Stimulated activated CD4-positive, alpha-beta T cell treated with anti-CD3 and anti-CD28 coated beads, Interleukin-1b, Interleukin-23, amount 100 ng/mL, for 4 hours (primary cell): ENCODE results near the gene UHRF2.
"Not testable (repeated sequence)": the region's sequence is repeated elsewhere in the genome, so short reads cannot be mapped to it uniquely, and the experiment has no call there.

ENCODE experiments used
- DNase-seq, 2 donors: peaks; one replicate each; pipeline ENCODE4 v3.0.0-alpha.2; 2020; ENCODE audit warnings: low read depth in 2 of 2

The UHRF2 gene

DNA sequence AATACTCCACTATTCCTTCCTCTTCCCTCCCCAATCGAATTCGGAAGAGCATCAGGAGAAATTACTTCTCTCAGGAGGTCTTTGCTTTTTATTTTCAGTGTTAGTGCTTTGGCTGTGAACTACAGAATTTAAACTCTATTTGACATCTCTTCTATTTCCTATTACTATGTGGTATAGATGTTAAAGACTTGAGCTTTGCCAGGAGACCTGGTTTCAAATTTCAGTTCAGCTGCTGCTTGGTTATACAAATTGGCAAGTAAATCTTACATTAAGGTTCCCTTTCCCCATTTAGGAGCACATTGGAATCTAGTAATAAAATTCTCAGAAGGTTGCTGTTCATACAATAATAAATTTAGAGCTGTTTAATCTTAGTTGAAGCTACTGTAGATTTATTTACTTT, 13.1 kb downstream of the UHRF2 start:
- DNase-seq: no peak

DNA sequence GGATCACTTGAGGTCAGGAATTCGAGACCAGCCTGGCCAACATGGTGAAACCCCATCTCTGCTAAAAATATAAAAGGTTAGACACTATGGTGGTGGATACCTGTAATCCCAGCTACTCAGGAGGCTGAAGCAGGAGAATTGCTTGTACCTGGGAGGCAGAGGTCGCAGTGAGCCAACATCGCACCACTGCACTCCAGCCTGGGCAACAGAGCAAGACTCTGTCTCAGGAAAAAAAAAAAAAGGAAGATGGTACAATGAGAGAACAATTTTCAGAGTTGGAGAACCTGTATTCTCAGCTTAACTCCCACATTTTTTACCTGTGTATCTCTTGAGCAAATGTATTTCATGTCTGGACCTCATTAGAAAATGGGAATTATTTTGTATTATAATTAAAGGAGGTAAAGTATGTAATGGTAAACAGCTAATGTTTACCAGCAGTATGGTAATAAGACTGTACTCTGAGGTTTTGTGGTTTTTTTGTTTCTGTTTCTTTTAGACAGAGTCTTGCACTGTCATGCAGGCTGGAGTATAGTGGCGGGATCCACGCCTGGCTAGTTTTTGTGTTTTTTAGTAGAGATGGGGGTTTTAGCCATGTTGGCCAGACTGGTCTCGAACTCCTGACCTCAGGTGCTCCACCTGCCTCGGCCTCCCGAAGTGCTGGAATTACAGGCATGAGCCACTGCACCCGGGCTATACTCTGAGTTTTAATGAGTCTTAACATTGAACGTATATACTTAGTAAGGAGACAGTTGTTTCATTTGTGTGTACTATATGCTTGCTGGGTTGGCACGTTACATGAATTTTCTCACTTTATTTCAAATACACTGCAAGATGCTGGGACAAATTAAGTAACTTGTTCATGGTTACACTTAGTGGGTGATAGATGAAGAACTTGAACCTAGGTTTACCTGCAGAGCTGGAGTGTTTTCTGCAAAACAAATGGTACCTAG, 16.2 kb downstream of the UHRF2 start:
- no peak for DNase-seq

DNA sequence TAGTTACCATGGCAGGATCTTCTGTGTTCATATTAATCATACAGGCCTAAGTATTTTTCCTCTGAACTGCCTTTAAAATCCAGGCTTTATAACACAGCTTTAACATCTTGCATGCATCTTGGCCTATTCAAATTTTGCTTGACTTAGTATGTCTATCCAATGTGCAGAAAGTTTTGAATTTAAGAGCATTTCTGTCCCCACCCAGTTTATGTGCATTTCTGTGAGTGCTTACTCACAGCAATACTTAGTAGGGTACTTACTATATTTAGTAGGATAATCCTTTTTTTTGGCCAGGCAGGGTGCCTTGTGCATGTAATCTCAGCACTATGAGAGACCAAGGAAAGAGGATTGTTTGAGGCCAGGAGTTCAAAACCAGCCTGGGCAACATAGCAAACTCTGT, 18.0 kb downstream of the UHRF2 start:
- no peak for DNase-seq

DNA sequence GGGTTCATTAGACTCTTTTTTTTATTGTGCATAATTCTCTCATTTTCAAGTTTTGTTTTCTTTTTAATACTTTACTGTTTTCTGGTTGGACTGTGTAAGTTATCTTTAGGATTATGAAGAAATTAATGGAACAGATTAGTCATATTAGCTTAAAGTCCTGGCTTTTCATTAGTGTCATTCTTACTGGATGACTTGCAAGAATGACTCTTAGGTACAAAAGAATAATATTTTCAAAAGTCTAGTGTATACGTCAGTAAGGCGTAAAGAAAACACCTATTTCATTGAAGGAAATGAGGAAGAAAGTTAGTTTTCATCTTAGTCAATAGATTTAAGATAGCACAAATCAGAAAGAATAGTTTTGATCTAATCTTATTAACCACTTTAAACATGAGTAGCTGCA, 20.4 kb downstream of the UHRF2 start:
- DNase-seq: no peak

DNA sequence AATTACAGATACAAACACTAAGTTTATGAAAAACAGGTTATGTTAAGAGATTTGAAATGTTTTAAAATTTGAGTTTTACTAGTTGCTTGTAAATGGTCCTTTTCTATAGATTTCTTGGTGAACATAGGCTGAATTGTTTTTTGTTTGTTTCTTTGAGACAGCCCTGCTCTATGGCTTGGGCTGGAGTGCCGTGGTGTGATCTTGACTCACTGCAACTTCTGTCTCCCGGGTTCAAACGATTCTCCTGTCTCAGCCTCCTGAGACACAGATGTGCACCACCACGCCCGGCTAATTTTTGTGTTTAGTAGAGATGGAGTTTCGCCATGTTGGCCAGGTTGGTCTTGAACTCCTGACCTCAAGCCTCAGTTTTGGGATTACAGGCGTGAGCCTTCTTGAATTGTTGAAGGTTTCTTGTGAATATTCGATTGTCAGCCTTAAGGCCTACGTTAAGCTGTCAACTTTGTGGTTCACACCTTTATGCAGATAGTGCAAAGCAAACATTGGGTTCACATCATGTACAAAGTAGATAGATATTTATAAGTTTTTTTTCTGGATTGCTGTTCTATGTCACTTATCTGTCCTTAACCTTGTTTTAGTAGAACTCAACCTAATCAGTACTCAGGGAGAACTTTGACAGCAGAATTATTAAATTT, 26.2 kb downstream of the UHRF2 start:
- no peak for DNase-seq

DNA sequence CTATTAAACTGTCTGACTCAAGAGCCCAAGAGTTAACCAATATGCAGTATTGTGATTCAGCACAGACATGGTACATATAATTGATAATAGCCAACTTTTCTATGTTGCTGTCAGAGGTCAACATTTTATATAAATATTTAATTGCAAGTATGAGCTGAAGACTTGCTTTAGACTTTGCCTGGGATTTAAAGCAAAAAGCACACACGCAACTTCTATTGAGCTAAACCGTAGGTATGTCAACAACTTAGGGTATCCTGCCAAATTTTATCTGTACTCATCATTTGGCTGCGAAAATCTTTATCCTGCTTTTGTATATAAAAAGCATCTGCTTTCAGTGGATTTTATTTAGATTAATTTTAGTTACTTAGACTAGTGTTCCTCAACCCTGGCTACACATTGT, 27.4 kb downstream of the UHRF2 start:
- DNase-seq: no peak

DNA sequence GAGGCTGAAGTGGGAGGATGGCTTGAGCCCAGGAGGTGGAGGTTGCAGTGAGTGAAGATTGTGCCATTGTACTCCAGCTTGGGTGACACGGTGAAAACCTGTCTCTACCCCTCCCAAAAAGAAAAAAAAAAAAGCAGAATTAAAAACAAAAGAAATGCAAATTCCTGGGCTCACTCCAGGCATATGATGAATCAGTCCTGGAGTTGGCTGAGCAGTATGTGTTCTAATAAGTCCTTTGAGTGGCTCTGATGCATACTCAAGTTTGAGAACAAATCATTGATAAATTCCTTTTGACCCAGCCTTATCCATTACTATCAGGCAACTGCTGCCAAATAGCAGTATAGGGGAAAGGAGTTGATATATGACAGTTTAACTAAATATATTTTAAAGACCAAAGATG, 28.3 kb downstream of the UHRF2 start:
- DNase-seq: no peak

DNA sequence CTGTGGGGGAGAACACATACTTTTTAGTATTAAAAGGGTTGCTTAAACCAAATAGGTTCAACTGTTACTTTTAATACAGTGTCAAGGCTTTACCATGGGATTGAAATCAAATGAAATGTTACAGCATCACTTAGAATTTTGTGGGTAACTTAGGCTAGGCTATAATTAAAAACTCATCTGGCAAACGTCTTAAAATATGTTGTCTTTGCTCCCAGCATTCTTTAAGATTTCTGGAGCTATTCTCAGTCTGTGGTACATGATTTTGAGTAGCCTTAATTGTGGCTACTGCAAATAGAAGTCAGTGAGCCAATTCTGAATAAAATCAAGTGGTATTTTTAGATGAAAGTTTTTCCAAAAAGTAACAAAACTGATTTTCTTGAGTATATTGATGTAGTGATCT, 30.7 kb downstream of the UHRF2 start:
- no peak for DNase-seq

DNA sequence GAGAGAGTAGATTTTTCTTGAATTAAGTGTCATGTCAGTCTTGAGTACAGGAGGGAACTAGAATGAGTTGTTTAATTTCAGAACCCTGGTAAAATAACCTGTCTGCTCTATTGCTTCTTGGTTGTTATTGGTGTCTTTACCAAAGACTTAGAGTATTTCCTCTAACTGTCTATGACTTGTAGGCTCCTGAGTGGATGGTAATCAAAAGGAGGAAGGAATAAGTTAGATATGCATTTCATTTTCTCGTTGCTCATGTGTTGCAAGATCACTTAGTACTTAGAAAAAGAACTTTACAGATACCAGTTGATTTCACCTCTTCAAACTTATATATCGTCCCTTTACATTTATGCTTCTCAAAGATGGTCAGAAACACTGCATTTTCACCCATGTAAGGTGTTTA, 31.1 kb downstream of the UHRF2 start:
- no peak for DNase-seq

DNA sequence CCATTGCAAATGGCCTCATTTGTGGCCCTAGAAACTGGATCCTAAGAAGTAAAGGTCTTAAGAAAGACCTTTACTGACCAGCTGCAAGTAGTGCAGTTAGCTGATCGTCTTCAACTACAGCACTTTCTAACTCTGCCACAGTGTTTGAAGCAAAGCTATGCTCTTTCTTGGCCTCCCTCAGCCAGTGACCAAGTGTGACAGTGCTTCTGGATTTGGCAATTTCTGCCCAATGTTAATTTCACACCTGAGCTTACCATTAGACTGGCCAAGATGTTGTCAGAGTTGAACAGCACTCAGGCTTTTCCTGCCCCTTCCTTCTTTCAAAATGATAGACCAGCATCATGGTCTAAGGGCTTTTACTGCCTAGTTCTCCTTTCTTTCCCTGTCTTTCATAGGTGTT, 36.1 kb downstream of the UHRF2 start:
- no peak for DNase-seq

DNA sequence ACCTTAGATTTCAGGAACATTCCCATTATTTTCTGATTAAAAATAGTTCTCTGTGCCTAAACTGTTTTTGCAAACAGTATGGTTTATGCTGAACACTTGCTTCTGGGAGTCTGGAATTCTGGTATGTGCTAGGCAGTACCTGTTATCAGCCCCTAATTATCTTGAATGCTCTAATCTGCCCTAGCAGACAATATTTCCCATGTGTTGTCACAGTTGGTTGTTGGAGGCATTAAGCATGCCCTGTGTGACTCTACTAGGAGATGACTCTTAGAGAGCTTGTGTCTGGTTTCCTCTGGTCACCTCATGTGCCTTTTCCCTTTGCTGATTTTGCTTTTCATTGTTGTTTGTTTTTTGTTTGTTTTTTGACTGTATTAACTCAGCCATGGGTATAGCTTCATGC, 36.6 kb downstream of the UHRF2 start:
- no peak for DNase-seq

DNA sequence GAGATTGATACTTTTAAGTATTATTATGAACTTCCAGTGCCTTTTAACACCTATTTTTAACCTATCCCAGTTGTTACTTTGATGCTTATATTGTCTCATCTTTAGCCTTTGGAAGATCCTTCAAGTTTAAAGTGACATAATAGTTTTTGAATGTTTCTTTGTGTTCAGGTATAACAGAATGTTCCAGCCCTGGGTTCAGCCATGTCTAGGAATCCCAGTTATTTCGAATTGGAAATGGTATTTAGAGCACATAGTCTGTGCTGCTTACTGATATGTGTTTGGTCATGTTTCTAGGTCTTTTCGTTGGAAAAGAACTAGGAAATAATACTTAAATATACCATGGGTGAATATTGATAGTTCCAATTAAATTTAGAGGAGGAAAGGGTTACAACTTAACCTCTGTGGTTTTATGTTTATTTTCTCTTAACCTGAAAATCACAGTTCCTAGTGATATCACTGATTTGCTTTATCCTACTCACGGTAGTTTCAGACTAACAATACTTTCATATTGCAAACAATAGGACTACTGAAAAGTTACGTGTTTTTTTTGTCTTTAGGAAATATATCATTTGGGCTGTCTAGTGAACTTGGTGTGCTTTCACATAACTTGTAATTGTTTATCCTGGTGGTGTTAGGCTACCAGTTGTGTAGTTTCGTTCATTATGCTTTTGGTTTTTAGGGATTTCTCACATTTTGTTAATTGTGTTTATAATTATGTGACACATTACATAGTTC, 37.8 kb downstream of the UHRF2 start:
- no peak for DNase-seq

DNA sequence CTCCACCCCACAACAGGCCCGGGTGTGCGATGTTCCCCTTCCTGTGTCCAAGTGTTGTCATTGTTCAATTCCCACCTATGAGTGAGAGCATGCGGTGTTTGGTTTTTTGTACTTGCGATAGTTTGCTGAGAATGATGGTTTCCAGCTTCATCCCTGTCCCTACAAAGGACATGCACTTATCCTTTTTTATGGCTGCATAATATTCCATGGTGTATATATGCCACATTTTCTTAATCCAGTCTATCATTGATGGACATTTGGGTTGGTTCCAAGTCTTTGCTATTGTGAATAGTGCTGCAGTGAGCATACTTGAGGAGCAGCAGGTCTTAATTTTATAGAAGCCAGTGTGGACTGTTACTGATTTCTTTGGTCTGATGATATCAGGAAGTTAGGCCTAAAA, 42.3 kb downstream of the UHRF2 start:
- not testable (repeated sequence) for DNase-seq

DNA sequence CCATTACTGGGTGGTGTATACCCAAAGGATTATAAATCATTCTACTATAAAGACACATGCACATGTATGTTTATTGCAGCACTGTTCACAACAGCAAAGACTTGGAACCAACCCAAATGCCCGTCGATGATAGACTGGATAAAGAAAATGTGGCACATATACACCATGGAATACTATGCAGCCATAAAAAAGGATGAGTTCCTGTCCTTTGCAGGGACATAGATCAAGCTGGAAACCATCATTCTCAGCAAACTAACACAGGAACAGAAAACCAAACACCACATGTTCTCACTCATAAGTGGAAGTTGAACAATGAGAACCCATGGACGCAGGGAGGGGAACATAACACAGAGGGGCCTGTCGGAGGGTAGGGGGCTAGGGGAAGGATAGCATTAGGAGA, 45.7 kb downstream of the UHRF2 start:
- DNase-seq: not testable (repeated sequence)

DNA sequence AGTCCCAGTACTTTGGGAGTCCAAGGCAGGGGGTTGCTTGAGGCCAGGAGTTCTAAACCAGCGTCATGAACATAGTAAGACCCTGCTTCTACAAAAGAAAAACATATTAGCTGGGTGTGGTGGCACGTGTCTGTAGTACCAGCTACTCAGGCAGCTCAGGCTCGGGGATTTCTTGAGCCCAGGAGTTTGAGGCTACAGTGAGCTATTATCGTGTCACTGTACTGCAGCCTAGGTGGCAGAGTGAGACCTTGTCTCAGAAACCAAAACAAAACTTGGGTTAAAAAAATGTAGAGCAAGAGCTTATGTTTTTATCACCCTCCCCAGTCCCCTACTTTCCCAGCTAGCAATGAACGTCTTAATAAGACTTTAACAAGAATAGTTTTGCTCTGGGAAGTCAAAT, 46.7 kb downstream of the UHRF2 start:
- DNase-seq: no peak

DNA sequence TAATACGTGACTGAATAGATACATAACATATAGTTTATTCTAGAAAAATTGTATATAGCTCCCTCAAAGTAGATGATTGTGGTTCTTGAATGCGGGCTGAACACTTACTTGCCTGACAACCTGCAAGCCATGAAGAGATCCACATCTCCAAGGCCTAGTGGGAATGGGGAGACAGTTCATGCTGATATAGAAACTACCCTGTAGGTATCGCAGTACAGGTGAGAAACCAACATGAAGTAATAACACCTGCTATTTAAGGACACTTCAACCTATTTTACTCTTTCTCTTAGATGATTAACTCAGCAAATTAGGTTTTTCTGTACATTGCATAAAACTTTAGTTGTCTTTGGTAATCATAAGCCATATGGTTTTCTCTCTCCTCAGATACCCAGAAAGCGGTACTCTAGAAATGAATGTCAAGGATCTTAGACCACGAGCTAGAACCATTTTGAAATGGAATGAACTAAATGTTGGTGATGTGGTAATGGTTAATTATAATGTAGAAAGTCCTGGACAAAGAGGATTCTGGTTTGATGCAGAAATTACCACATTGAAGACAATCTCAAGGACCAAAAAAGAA, 47.3 kb downstream of the UHRF2 start:
- no peak for DNase-seq

DNA sequence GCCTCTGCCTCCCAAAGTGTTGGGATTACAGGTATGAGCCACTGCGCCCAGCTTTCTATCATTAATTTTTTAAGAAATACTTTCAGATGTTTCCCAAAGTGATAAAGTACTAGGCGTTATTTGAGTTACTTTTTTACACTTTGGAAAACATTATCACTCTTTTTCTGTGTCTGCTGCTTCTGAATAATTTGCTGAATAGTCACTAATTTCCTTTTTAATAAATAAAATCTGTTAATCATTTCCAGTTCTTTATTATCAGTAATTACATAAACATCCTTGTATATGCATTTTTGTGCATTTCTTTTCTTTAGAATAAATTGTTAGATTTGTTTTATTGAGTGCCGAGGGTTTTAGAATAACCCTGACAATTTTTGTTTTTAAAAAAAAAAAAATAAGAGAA, 48.6 kb downstream of the UHRF2 start:
- DNase-seq: no peak

DNA sequence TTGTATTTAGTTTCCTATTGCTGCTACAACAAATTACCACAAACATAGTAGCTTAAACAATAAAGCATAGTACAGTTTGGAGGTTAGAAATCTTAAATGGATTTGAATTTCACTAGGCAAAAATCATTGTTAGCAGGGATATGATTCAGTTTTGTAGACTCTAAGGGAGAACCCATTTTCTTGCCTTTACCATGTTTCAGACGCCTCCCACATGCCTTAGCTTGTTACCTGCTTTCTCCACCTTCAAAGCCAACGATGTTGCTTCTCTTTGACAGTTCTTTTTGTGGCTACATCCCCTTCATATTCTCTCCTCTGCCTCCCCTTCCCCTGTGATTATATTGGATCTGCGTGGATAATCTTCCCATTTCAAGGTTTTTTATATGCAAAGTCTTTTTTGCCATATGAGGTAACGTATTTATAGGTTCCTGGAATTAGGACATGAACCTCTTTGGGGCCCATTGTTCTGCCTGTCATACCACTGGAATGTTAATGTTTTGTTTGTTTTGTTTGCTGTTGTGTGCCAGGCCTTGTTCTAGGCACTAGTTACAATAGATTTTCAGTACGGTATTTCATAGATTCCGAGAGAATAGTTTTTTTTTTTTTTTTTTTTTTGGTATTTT, 54.1 kb downstream of the UHRF2 start:
- DNase-seq: no peak

DNA sequence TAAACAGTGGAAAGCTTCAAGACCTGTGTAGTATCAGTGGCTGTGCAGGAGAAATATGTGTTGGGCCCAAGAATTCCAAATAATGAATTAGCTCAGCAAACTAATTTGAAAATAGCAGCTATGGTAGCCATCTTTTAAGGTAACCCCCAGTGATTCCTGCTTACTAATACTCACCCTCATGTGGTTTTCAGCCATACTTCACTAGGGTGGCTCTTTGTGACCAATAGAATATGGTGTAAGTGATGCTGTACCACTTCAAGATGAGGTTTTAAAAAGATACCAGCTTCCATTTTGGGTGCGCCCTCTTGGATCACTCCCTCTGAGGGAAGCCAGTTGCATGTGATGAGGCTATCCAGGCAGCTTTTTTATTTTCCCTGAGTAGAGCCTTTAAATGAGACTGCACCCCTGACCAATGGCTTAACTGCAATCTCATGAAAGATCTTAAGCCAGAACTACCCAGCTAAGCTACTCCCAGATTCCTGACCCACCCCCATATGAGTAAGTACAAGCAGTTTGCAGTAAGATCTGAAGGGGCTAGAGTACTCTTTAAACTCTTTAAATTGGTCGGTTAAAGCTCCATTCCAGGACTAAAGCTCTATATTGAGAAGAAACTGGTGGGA, 58.3 kb downstream of the UHRF2 start:
- DNase-seq: no peak

DNA sequence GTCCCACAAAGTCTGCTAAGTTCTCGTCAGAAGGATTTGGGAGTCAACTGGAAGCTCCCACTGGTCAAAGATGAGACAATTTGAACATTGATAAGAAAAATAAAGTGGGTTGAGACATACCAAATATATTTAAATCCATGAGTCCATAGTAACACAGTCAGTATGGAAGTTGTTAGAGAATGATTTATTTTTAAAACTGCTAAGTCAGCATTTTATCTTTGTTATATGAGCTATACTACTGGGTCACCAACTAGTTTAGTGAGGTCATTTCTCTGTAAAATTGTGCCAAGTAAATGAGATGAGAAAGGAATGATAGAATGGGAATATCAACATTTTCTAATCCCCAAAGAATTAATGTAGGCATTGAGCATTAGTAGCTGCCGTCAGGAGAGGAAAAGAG, 60.2 kb downstream of the UHRF2 start:
- no peak for DNase-seq

DNA sequence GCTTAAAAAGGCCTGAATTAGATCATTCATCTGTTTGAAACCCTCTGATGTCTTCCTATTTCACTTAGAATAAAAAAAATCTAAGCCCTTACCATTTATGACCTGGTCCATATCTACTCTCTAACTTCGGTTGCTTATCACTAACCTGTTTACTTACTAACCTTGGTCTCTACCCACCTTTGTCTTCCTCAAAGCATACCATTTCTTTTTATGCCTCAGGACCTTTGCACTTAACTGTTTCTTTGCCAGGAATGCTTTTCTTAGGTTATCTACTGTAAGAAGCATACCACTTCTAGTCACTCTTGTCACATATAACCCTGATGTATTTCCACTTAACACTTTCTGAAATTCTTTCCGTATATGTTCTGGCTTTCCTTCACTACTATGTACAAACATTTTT, 67.0 kb downstream of the UHRF2 start:
- DNase-seq: no peak
